CD4-positive, alpha-beta T cell (primary cell): ENCODE measurements around the gene KCNMB2. TPM values are rescaled to one million over a fixed set of nuclear protein-coding genes. Genes with fewer than 3 reads are reported as not detected.

Experiments used
- ATAC-seq: fragments of 200-7000 bp; cut with Tn5 transposase; one replicate; pipeline ENCODE4 v1.10.0; 2022; ENCODE audit warnings: mild to moderate bottlenecking; ENCODE audit not compliant: poor library complexity
- CTCF ChIA-PET: fragments of 350-600 bp; sonication (Branson Sonifier 250); formaldehyde crosslinking; loops from one replicate; lab custom pipeline; 2021; ENCODE audit warnings: antibody characterized with exemption, inconsistent platforms; lab: Charles Lee
- POLR2A ChIA-PET: fragments of 350-600 bp; sonication (Branson Sonifier 250); formaldehyde crosslinking; loops from one replicate; lab custom pipeline; 2021; ENCODE audit warnings: antibody characterized with exemption, inconsistent platforms; lab: Charles Lee
- DNase-seq, 14 experiments: peaks; one replicate each; pipeline ENCODE4 v3.0.0-alpha.2; 2013 to 2020; ENCODE audit warnings: mixed read lengths in 2 of 14
- H3K27ac ChIP-seq, 2 donors: one replicate each; pipeline versions ENCODE4 v1.5.1 to v1.7.0; 2013; ENCODE audit warnings: low read length in 2 of 2, low read depth in 1 of 2, mild to moderate bottlenecking in 1 of 2
- H3K27me3 ChIP-seq, 2 experiments: 1 replicate in 1 of 2; 2 replicates in 1 of 2; pipeline versions ENCODE4 v1.6.1 to v1.7.0; 2013; ENCODE audit warnings: low read length in 2 of 2, control low read depth in 1 of 2, mild to moderate bottlenecking in 1 of 2, moderate library complexity in 1 of 2; ENCODE audit not compliant: insufficient read depth in 2 of 2, control insufficient read depth in 1 of 2
- H3K36me3 ChIP-seq: one replicate; pipeline ENCODE4 v1.6.1; 2013; ENCODE audit warnings: low read length, control low read depth; ENCODE audit not compliant: insufficient read depth
- H3K4me1 ChIP-seq: one replicate; pipeline ENCODE4 v1.6.1; 2013; ENCODE audit warnings: low read length, control low read depth; ENCODE audit not compliant: insufficient read depth
- H3K4me3 ChIP-seq: one replicate; pipeline ENCODE4 v1.5.1; 2013; ENCODE audit warnings: mild to moderate bottlenecking, low read length, moderate library complexity
- H3K9me3 ChIP-seq, 2 experiments: 1 replicate in 1 of 2; 2 replicates in 1 of 2; pipeline versions ENCODE4 v1.6.1 to v1.7.0; 2013; ENCODE audit warnings: low read length in 2 of 2, mild to moderate bottlenecking in 2 of 2, control low read depth in 1 of 2, moderate library complexity in 1 of 2; ENCODE audit not compliant: control insufficient read depth in 1 of 2, insufficient read depth in 1 of 2
- H3K27ac Mint-ChIP-seq: one replicate; pipeline ENCODE4 v1.8.0; 2020; ENCODE audit warnings: mixed read lengths
- H3K27me3 Mint-ChIP-seq: one replicate; pipeline ENCODE4 v1.8.0; 2021; ENCODE audit warnings: mixed read lengths
- H3K36me3 Mint-ChIP-seq: one replicate; pipeline ENCODE4 v1.8.0; 2021; ENCODE audit warnings: low read depth, mixed read lengths
- H3K4me1 Mint-ChIP-seq: one replicate; pipeline ENCODE4 v1.8.0; 2021; ENCODE audit warnings: low read depth, mixed read lengths
- H3K4me3 Mint-ChIP-seq: one replicate; pipeline ENCODE4 v1.8.0; 2020; ENCODE audit warnings: mild to moderate bottlenecking, mixed read lengths
- H3K9me3 Mint-ChIP-seq: one replicate; pipeline ENCODE4 v1.8.0; 2020; ENCODE audit warnings: mixed read lengths
- intact Hi-C, 2 experiments: fragments of 100-400 bp; cut with DNase I in 1 of 2; cut with micrococcal nuclease in 1 of 2; formaldehyde crosslinking; loops; one replicate each; pipeline versions ENCODE4 v1.15.1 to v1.9.0; 2023 to 2025; cut with DNase I, micrococcal nuclease
- total RNA-seq, 174 experiments: library from RNA in 2 of 174; stranded (reverse) in 2 of 174; gene quantifications; one replicate each; pipeline ENCODE4 v1.2.3 and lab custom pipeline; 2021 to 2026
- TF ChIP-seq, protein P1 (sequence below): fragments of 200-600 bp; IDR thresholded peaks from one replicate; pipeline ENCODE4 v1.8.0; 2022; ENCODE audit warnings: antibody characterized with exemption, mild to moderate bottlenecking

KCNMB2 gene
- total RNA-seq, 2 experiments from 2014 or later, result not detected

DNA sequence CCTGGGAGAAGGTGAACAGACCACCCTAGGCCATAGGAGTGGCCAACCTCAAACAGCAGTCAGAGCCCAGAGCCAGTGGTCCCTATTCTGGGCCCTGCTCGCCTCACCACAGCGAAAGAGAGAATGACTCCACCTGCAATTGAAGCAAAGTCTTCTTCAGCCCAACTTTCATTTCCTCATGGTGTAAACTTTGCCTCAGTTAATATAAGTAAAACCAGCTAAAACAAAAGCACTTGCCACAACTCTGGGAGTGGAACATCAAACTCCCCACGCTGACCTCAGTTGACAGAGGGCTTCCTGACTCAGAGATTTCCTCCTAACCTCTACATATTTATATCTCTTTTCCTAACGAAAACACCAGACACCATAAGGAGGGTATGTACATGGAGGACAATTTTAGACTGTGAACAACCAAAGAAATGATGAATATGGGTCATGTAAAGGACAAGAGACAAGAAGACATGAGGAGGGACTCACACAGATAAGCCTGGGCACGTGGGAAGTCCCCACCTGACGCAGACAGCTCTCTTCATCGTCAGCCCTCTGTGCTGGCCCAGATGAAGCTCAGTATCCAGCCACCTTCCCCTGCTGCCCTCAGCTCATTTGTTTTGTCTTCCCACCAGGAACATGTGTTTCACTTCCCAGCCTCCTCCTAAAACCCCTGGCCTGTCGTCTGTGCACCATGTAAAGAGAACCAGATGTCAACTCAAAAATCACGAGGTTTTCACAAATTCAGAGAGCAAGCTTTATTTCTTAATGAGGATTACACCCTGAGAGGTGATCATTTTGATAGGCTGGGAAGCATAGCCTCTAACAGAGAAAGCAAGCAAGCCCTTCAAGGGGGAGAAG, 140.9 kb downstream of the KCNMB2 start:
- Mint-ChIP-seq H3K36me3 (no peaks in the 10 kb centered on the region), H3K4me1 (no peaks in the 10 kb centered on the region), H3K27ac (no peak overlapping the region), H3K9me3 (no peaks in the 10 kb centered on the region), H3K4me3 (no peak overlapping the region), H3K27me3 (no peaks in the 10 kb centered on the region)
- Histone ChIP-seq H3K27ac (no peak overlapping the region), H3K4me3 (no peak overlapping the region), H3K9me3 (no peaks in the 10 kb centered on the region), H3K36me3 (no peaks in the 10 kb centered on the region), H3K4me1 (no peaks in the 10 kb centered on the region), H3K27me3 (no peaks in the 10 kb centered on the region)
- DNase-seq, result no peak
- TF ChIP-seq, protein P1, sequence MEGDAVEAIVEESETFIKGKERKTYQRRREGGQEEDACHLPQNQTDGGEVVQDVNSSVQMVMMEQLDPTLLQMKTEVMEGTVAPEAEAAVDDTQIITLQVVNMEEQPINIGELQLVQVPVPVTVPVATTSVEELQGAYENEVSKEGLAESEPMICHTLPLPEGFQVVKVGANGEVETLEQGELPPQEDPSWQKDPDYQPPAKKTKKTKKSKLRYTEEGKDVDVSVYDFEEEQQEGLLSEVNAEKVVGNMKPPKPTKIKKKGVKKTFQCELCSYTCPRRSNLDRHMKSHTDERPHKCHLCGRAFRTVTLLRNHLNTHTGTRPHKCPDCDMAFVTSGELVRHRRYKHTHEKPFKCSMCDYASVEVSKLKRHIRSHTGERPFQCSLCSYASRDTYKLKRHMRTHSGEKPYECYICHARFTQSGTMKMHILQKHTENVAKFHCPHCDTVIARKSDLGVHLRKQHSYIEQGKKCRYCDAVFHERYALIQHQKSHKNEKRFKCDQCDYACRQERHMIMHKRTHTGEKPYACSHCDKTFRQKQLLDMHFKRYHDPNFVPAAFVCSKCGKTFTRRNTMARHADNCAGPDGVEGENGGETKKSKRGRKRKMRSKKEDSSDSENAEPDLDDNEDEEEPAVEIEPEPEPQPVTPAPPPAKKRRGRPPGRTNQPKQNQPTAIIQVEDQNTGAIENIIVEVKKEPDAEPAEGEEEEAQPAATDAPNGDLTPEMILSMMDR, result no peak
- no peak for ATAC-seq
- ChIA-PET POLR2A (no interaction called here), CTCF (no interaction called here)
- intact Hi-C loops, result no loop called here

DNA sequence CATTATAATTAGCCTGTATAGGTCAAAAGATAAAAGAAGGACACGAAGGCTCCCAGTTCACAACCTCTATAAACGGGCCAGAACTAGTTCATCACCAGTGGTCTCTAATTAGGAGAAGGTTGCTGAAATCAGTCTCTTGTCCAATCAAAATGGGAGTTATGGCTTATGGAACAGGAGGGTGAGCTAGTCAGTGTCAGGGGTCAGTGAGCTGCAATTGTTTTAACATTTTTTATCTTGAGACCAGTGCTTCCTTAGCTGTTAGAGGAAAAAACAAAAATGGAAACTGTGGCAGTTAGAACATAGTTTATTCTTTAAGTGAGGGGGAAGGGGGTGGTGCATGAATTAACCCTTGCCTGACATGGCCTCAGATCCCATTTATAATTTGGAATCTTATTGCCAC, 141.7 kb downstream of the KCNMB2 start:
- Mint-ChIP-seq H3K36me3 (no peaks in the 10 kb centered on the region), H3K27me3 (no peaks in the 10 kb centered on the region), H3K4me3 (no peak overlapping the region), H3K4me1 (no peaks in the 10 kb centered on the region), H3K27ac (no peak overlapping the region), H3K9me3 (no peaks in the 10 kb centered on the region)
- Histone ChIP-seq H3K27me3 (no peaks in the 10 kb centered on the region), H3K27ac (no peak overlapping the region), H3K36me3 (no peaks in the 10 kb centered on the region), H3K4me3 (no peak overlapping the region), H3K4me1 (no peaks in the 10 kb centered on the region), H3K9me3 (no peaks in the 10 kb centered on the region)
- intact Hi-C loops, result no loop called here
- ChIA-PET POLR2A (no interaction called here), CTCF (no interaction called here)
- DNase-seq (no peak), ATAC-seq (no peak)
- TF ChIP-seq, protein P1, result no peak

DNA sequence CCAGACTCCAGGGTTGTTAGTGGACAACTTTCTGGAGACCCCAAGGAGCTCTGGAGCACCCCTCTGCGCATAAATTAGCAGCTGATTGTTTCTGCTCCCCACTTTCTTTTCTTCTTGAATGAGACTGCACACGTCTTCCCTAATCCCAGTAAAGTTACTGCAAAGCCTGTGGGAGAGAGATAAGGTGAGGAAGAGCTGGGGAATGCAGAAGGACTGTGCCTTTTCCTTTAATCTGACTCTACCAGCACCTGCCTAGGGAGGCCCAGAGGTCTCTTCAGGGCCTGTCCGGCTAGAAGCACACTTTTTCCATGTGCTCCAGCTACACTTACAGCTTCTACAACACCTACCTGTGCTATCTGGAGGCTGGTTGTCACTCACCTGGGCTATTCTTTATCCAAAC, 143.8 kb downstream of the KCNMB2 start:
- ChIA-PET POLR2A (no interaction called here), CTCF (no interaction called here)
- Histone ChIP-seq H3K4me1 (no peaks in the 10 kb centered on the region), H3K27me3 (no peaks in the 10 kb centered on the region), H3K27ac (no peak overlapping the region), H3K36me3 (no peaks in the 10 kb centered on the region), H3K4me3 (no peak overlapping the region), H3K9me3 (no peaks in the 10 kb centered on the region)
- DNase-seq (no peak), ATAC-seq (no peak)
- intact Hi-C loops, result no loop called here
- Mint-ChIP-seq H3K27me3 (no peaks in the 10 kb centered on the region), H3K36me3 (no peaks in the 10 kb centered on the region), H3K4me3 (no peak overlapping the region), H3K27ac (no peak overlapping the region), H3K9me3 (peaks cover 6% of the 10 kb centered on the region), H3K4me1 (no peaks in the 10 kb centered on the region)
- TF ChIP-seq, protein P1, result no peak
